Stimulated activated CD4-positive, alpha-beta T cell treated with anti-CD3 and anti-CD28 coated beads, TNF-alpha, amount 100 ng/mL, for 1 hour (primary cell): Measurements from ENCODE around the gene GPX5.
A peak's percentile ranks its signal among the peaks of the same experiment; 100 is the strongest.
"Not testable (repeated sequence)": the region's sequence is repeated elsewhere in the genome, so short reads cannot be mapped to it uniquely, and the experiment has no call there.

Experiments used
- DNase-seq, 3 donors: peaks; one replicate each; pipeline ENCODE4 v3.0.0-alpha.2; 2020; ENCODE audit warnings: low read depth in 3 of 3, low spot score in 1 of 3

GPX5 gene

GRCh38 chr6:28512387-28512786 lies 13.3 kb upstream of the GPX5 start:
- not testable (repeated sequence) for DNase-seq

- no peak for DNase-seq
Observed at GRCh38 chr6:28515676-28516075, 10.0 kb upstream of the GPX5 start, which contains the start of gene GPX6. GPX6 (minus strand) TSS chr6:28515793; CDS start chr6:28515743, 50 bp downstream.

- no peak for DNase-seq
Observed at GRCh38 chr6:28517964-28518363, 7.7 kb upstream of the GPX5 start.

DNA sequence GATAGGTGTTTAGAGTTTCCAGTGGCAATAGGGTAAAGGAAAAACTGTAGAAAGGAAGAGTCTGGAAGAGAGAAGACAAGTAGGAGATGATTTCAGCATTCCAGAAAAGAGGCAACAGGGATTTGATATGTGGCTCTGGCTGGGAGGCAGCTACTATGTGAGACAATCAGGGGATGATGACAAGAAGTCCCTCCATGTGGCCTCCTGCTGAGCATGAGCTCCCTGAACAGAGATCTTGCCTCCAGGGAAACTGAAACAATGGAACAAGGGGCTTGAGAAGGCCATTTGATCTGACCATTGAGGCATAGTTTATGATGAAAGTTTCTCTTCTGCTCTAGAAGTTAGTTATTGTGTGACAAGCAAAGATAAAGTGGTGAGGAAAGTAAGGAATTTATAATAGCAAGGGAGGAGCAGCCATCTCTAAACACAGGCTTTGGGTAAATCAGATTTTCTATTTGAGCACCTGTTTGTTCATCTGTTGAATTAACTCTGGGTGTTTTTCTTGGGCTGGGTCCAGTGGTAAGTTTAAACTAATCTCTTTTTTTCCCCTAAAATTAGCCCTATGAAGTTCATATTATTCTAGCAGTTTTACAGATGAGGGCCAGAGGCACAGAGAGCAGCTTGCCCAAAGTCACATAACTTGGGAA lies 3.0 kb upstream of the GPX5 start:
- no peak for DNase-seq

GRCh38 chr6:28523241-28523622 lies 2.4 kb upstream of the GPX5 start:
- no peak for DNase-seq

- DNase-seq: no peak
Observed at GRCh38 chr6:28530777-28531176, 5.1 kb downstream of the GPX5 start.

DNA sequence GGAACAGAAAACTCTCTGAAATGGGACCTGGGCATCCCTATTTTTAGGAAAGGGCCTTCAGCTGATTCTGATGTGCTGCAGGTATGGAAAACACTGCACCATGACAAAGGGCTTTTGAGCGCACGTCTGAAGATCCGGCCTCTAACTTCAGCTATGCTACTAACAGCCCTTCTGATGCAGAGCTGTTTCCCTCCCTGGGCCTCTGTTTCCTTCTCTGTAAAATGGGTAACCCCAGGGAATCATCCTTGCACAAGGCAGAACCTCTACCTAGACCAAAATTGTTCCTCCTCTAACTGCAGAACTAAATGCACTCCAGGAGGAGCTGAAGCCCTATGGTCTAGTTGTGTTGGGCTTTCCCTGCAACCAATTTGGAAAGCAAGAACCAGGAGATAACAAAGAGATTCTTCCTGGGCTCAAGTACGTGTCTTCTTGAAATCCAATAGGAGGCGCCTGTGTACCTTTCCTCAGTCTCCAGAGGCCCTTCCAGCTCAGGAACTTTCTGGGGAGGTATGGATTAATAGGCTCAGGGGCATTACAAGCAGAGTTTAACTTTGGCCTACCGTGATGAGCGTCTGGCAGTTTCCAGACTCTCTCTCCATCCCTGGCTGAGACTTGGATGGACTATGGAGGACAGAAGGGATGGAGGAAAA lies 5.9 kb downstream of the GPX5 start:
- no peak for DNase-seq

GRCh38 chr6:28534306-28534705 lies 8.6 kb downstream of the GPX5 start:
- no peak for DNase-seq

GRCh38 chr6:28534875-28535274 lies 9.2 kb downstream of the GPX5 start:
- DNase-seq: no peak

GRCh38 chr6:28537065-28537464 lies 11.4 kb downstream of the GPX5 start:
- DNase-seq: no peak

DNA sequence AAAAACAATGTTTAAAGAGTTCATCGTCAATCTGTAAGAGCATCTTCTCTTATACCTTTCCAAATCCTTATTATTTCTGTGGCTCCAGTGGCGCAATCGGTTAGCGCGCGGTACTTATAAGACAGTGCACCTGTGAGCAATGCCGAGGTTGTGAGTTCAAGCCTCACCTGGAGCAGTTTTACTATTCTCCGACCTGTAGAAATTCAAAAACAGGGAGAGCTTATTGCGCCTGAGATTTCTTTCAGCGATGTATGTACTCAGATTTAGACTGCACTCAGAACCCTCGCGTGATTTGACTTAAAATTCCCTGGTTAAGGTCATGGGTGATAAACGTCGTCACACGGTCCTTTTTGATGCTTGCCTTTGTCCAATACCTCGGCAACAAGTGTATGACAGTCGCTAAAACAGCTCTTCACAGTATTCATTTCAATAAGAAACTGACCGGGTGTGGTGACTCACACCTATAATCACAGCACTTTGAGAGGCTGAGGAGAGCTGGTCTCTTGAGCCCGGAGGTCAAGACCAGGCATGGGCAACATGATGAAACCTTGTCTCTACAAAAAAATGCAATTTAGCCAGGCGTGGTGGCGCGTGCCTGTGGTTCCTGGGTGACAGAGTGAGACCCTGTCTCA lies 11.9 kb downstream of the GPX5 start:
- DNase-seq: no peak

DNA sequence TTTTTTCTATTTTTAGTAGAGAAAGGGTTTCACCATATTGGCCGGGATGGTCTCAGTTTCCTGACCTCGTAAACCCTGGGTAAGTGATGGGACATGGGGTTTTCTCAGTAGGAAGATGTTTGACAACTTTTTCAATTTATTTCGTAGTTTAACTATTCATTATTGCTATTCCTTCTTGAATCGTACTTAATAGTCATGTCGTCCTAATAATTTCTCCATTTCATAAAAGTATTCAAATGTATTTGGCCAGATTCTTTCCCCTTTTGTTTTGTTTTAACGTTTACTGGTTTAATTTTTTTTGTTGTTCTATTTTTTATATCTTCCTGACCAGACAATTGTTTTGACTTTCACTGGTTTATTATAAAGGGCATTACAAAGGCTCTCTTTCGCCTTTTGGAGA lies 16.3 kb downstream of the GPX5 start:
- DNase-seq: no peak

DNA sequence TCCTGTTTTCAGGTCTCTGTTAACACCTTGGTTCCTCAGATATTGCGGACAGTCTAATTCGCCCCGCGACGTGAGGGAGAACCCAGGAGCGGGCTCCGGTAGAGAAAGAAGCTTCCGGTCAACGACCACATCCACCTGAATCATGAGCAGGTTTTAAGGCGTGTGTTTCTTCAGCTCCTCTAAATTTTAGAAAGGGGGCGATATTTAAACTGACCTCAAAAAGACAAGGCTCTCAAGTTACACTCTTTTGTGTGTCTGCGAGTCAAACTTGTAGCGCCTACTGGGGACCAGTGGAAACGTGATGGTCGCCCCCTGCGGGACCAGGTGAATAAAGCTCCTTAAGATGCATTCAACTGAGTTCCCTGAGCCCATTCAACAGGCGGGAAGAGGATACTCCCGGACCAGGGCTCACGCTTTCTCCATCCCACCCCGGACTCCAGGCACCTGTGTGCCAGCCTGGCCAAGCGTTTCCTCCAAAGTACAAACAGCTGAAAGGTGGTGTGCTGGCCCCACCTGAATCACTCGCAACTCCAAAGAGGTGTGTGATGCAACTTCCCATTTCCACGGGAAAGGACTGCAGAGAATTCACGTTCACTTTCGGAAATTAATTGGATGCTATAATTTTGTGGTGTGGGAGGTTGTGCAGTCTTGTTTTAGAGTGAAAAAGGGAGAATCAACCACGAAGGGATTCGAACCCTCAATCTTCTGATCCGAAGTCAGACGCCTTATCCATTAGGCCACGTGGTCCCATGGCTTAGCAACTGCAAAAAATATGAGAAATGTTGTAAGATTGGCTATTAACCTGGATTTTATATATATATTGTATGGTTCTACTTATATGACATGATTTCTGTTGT lies 17.0 kb downstream of the GPX5 start:
- peak in 2 of 3 donors; percentile 15 to 34 for DNase-seq

GRCh38 chr6:28543651-28544610 lies 18.2 kb downstream of the GPX5 start:
- peak in 1 of 3 donors; percentile 10 for DNase-seq

DNA sequence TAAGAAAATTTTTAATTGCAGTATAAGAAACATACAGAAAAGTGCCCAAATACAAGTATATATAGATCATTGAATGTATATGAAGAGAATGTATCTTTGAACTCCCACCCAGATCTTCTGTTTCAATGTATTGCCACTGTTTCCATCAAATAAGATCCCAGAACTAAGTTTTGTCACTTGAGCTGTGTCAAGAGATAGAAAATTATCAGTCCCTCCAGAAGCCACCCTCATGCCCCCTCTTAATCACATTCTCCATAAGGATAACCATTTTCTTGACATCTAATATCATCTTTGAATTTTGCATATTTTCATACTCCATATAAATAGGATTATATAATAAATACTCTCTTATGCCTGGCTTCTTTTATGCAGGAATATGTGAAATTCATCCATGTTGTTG lies 20.3 kb downstream of the GPX5 start:
- no peak for DNase-seq

DNA sequence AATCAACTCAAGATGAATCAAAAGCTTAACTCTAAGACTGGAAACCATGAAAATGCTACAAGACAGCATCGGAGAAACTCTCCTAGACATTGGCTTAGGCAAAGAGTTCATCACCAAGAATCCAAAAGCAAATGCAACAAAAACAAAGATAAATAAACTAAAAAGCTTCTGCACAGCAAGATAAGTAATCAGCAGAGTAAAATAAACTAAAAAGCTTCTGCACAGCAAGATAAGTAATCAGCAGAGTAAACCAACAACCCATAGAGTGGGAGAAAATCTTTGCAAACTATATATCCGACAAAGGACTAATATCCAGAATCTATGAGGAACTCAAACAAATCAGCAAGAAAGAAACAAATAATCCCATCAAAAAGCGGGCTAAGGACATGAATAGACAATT lies 21.3 kb downstream of the GPX5 start:
- not testable (repeated sequence) for DNase-seq

DNA sequence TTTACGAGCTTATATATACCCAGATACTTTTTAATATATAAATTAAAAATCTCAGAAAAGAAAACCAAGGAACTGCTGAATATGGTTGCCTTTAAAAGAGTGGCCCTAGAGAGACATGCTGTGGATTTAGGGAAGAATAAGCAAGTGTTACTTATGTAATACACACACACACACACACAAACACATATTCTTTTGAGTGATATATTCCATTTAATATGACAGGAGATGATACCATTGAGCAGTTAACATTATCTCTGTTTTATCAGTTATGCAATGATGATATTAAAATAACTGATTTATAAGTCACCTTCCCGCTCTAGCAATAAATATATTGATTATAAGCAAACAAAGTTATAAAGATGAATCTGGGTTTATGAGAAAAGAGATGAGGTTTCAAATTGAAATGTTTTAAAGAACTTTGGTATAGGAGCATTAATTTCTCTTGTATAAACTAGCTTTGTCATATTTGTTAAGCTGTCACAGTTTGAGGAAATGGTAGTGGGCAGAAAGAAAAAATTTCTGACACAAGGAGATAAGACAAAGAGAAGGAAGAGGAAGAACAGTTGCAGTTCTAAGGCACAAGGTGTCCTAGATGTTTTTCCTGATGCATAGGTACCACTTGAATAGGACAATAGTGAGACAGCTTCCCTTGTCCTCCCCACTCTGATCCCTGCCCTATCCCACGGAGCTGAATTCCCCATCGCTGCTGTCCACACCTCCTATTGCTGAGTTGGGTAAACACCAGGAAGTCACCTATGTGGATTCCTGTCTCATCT lies 26.4 kb downstream of the GPX5 start:
- DNase-seq: no peak

GRCh38 chr6:28553384-28553985 lies 27.8 kb downstream of the GPX5 start:
- DNase-seq: no peak
